G401.6 (cell line): ENCODE data around the gene FARSB.
"Not testable (repeated sequence)": the region's sequence is repeated elsewhere in the genome, so short reads cannot be mapped to it uniquely, and the experiment has no call there.

ENCODE experiments used
- FAIRE-seq: peaks from 2 replicates; lab custom pipeline; 2012; peaks lifted over from hg19 to GRCh38; lab: Jason Lieb, UNC

Gene FARSB

GRCh38 chr2:222604749-222605515, 51.0 kb downstream of the FARSB start:
- no peak for FAIRE-seq

GRCh38 chr2:222603501-222603900, 52.4 kb downstream of the FARSB start:
- peak; percentile 92 for FAIRE-seq

GRCh38 chr2:222598611-222599010, 57.3 kb downstream of the FARSB start:
- no peak for FAIRE-seq

GRCh38 chr2:222595581-222595980, 60.3 kb downstream of the FARSB start:
- no peak for FAIRE-seq

GRCh38 chr2:222594679-222595078, 61.2 kb downstream of the FARSB start:
- FAIRE-seq = no peak

- no peak for FAIRE-seq
Observed at GRCh38 chr2:222592176-222592575, 63.7 kb downstream of the FARSB start.

- no peak for FAIRE-seq
Observed at GRCh38 chr2:222591661-222592060, 64.2 kb downstream of the FARSB start.

GRCh38 chr2:222584589-222584988, 71.3 kb downstream of the FARSB start:
- not testable (repeated sequence) for FAIRE-seq

- FAIRE-seq = no peak
Observed at GRCh38 chr2:222582928-222583327, 73.0 kb downstream of the FARSB start.

- FAIRE-seq = no peak
Observed at GRCh38 chr2:222577341-222577740, 78.6 kb downstream of the FARSB start.

- no peak for FAIRE-seq
Observed at GRCh38 chr2:222576171-222577081, 79.5 kb downstream of the FARSB start.

GRCh38 chr2:222575618-222576017, 80.3 kb downstream of the FARSB start:
- FAIRE-seq = no peak

GRCh38 chr2:222572751-222573174, 83.1 kb downstream of the FARSB start:
- FAIRE-seq = no peak

- FAIRE-seq = no peak
Observed at GRCh38 chr2:222572264-222572721, 83.6 kb downstream of the FARSB start.

GRCh38 chr2:222569826-222570225, 86.1 kb downstream of the FARSB start:
- no peak for FAIRE-seq

- no peak for FAIRE-seq
Observed at GRCh38 chr2:222568865-222569264, 87.0 kb downstream of the FARSB start.

- no peak for FAIRE-seq
Observed at GRCh38 chr2:222566229-222566628, 89.7 kb downstream of the FARSB start.

- FAIRE-seq = no peak
Observed at GRCh38 chr2:222563936-222564335, 92.0 kb downstream of the FARSB start.

- FAIRE-seq = no peak
Observed at GRCh38 chr2:222563106-222563718, 92.7 kb downstream of the FARSB start.

GRCh38 chr2:222561817-222562645, 93.9 kb downstream of the FARSB start:
- no peak for FAIRE-seq

GRCh38 chr2:222561151-222561550, 94.7 kb downstream of the FARSB start:
- no peak for FAIRE-seq

GRCh38 chr2:222554517-222554916, 101.4 kb downstream of the FARSB start:
- FAIRE-seq = no peak
